HL-60/S4 (cell line): ENCODE data around the gene PLEKHA7.
"Not testable (repeated sequence)": the region's sequence is repeated elsewhere in the genome, so short reads cannot be mapped to it uniquely, and the experiment has no call there.

ENCODE experiments used
- in situ Hi-C: fragments of 300-500 bp; cut with MboI; formaldehyde crosslinking; loops from 2 replicates; pipeline ENCODE4 v1.14.3; 2022; ENCODE audit warnings: low sequenced_read_pairs

The PLEKHA7 gene

DNA sequence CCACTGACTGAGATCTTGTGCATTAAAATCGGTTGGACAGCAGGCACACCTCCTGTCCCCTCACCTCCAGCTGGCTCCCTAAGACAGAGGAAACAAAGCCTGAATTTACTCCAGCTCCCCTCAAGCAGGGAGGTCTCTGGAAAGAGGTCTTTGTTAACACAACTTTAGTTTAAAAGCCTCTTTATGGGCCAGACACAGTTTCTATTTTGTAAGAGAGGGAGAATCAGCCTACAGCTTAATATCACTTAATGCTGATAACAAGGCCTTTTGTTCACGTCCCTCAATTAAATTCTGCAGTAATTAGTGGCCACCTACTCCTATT lies 36.3 kb downstream of the PLEKHA7 start:
- in situ Hi-C loops = no loop called here

GRCh38 chr11:16977136-16977993 lies 36.8 kb downstream of the PLEKHA7 start:
- in situ Hi-C loops = no loop called here

DNA sequence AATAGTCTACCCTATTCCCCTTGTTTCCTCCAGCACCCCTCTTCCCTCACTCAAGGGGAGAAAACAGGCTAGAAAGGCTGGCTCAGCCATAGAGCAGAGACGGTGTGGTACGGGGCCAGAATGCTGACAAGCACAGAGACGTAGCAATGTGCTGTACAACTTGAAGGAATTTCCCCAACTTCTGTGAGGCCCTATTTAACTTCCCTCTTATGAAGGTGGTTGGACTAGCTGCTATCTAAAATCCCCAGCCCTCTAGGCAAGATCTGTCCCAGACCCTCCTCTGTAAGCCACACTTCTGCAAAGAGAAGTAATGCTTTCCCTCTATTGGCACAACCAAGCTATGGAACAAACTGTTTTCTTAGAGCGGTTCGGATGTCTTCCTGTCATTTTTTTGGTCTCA lies 37.8 kb downstream of the PLEKHA7 start:
- in situ Hi-C loops = no loop called here

DNA sequence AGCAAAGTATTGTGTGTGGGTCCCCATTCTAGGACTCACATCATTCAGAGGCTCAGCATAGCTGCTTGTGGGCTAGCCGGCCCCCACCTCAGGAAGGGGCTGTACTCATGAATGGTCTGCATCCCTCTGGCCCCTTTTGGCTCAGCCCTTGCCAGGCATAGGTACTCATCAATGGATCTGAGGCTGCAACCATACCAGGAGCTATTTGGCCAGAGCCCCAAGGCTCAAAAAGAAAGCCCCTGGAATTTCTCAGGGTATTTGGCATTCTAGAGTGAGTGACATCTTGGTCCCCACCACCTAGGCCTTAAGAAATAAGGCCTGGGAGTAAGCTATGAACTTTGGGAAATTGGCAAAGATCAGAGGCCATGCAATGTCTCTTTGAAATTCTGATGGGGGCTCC lies 38.3 kb downstream of the PLEKHA7 start:
- in situ Hi-C loops = no loop called here

- in situ Hi-C loops = no loop called here
These were observed 40.8 kb downstream of the PLEKHA7 start for GRCh38 chr11:16973338-16973964.

DNA sequence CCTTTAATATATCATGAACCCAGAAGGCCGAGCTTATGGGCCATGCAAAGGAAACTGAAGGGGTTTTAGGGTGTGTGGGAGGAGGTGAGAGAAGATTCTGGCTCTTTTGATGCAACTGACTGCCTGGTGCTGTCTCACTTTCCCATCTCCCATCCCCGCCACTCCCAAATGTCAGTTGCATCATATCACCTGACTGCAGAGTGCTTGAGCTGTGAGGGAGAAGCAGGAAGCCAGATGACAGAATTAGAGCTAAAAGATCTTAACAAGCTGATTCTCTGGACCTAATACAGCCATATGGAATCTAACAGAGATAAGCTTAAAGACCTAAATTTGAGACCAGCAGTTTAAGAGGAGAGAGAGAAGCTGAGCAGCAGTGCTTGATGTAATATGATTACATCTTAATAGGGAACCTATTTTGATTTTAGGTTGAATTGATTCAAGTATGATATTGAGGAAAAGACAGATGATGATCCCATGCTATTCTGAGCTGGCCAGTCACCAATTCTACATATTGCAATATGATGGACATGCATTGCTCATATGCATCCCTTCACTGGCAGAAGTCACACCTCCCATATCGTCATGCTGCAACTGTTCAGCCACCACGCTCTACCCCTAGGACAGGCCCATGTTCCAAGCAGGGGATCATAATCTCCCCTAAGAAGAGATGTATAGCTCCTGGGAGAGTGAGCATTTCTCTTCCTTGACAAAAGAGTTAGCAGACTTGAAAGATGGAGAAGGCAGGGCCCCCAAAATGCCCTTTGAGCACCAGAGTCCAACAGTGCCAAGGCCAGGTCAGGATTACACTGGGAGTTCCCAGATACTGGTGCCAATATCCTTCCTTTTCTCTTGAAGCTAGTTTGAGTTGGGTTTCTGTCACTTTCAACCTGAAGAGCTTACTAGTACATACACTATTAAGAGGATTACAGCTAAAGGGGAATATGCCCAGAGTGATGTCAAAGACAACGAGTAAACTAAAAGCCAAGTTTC lies 44.9 kb downstream of the PLEKHA7 start:
- in situ Hi-C loops = no loop called here

- in situ Hi-C loops = no loop called here
These were observed 46.0 kb downstream of the PLEKHA7 start for GRCh38 chr11:16968196-16968595.

- in situ Hi-C loops = no loop called here
These were observed 47.1 kb downstream of the PLEKHA7 start for GRCh38 chr11:16966930-16967671.

GRCh38 chr11:16964501-16964900 lies 49.7 kb downstream of the PLEKHA7 start:
- in situ Hi-C loops = no loop called here

GRCh38 chr11:16963316-16963876 lies 50.8 kb downstream of the PLEKHA7 start:
- in situ Hi-C loops = no loop called here

DNA sequence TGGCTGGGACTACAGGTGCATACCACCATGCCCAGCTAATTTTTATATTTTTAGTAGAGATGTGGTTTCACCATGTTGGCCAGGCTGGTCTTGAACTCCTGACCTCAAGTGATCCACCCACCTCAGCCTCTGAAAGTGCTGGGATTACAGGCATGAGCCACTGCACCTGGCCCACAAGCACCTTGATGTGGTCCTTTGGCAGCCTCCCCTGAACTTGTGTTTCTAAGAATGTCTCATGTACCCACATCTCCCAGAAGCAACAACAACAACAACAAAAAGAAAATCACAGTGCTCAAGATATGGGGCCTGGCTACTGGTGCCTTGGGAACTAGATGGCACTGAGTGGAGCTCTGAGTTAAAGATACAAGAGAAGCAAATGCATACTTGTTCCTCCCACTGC lies 51.6 kb downstream of the PLEKHA7 start:
- in situ Hi-C loops = not testable (repeated sequence)

DNA sequence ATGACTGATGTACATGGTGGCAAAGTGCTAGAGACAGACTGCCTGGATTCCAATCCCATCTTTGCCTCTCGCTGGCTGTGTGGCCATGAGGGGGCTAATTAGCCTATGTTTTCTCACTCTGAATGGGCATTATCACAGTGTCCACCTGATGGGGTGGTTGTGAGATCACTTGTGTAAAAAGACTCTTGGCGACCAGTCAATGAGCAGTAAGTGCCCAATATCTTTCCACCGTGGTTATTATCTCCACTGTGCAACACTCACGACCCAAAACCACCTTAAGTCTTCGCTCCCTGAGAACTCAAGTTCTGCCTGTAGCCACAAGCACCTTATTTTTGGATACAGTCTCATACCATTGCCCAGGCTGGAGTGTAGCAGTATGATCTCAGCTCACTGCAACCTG lies 52.1 kb downstream of the PLEKHA7 start:
- in situ Hi-C loops = no loop called here

- in situ Hi-C loops = no loop called here
These were observed 54.0 kb downstream of the PLEKHA7 start for GRCh38 chr11:16960250-16960649.

DNA sequence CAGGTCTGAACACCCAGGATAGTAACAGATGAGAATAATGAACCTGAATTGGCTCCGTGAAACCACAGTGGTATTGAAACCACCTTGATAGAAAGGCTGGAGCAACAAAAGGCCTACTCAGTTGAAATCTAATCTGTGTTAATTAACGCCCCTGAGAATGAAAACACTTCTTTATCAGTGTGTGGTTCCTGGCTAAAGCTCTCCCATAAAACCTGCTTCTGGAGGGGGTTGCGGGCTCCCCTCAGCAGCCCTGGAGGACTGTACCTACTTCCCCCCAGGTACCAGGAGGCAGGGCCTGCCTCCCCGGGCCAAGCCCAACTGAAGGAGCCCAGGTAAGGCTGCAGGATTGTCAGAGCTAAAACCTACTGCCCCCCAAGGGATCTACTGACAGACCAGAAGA lies 54.6 kb downstream of the PLEKHA7 start:
- in situ Hi-C loops = no loop called here

- in situ Hi-C loops = no loop called here
These were observed 55.4 kb downstream of the PLEKHA7 start for GRCh38 chr11:16958833-16959232.

DNA sequence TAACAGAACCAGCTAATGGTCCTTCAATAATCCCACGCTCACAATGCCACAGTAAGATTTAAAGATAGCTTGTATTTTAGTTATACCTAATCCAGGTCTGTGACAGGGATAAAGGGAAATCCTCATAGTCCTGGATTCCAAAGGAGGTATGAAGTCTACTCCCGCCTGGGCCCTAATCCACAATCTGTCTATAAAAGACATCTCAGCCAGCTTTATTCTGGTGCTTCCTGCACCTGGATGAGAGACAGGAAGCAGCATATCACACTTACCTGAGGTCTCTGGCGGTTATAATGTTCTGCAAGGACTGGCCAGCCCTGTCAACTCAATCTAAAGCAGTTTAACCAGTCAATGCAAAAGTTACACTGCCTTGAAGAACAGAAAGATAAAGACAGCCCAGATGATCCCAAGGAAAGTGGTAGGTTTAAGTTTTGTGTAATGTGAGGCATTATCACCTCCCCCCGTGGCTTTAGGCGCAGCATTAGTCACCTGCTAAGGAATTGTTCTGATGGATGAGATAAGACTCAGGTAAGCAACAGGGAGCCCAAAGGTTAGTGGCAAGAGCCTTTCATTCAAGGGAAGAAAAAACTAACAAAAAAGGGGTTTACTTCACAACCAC lies 57.6 kb downstream of the PLEKHA7 start:
- in situ Hi-C loops = no loop called here

GRCh38 chr11:16953663-16954062 lies 60.6 kb downstream of the PLEKHA7 start:
- in situ Hi-C loops = no loop called here

GRCh38 chr11:16946477-16947282 lies 67.5 kb downstream of the PLEKHA7 start:
- in situ Hi-C loops = no loop called here
